ENCODE data around the gene ISG15. TPM values are rescaled to one million over a fixed set of nuclear protein-coding genes. Genes with fewer than 3 reads are reported as not detected.

Gene ISG15
- total and polyA plus RNA-seq, 7 donors: 2.9 to 22.1 (median 12.4) TPM

- Histone ChIP-seq H3K36me3 (ENCODE audit: insufficient read depth in 1 of 2, low read depth in 1 of 2) (no peaks in the 10 kb centered on the region), H3K27ac (peak within 1 kb of the TSS; percentile 93), H3K4me1 (peaks cover 40% of the 10 kb centered on the region), H3K27me3 (ENCODE audit: insufficient read depth in 3 of 3, low read length in 2 of 3) (no peaks in the 10 kb centered on the region), H3K4me3 (peak within 1 kb of the TSS; percentile 53), H3K9me3 (no peaks in the 10 kb centered on the region)
- peak; percentile 83 to 97 for DNase-seq
- intact Hi-C loops (cut with DNase I): loop anchor here in 1 of 2 donors (5.0 kb wide), 1 partner anchor 310 kb away; no protein-coding TSS in a partner anchor
- 20 to 29% (median 28%) methylated on average over 18 to 28 of the region's 28 CpGs for WGBS, 3 donors
- no peak for TF ChIP-seq CTCF (IDR thresholded peaks at IDR 0.05)
- ATAC-seq: peak; percentile 60 to 70 (median 69)
These were observed 31.2 kb upstream of the ISG15 start, which contains the start of gene PERM1 for GRCh38 chr1:981955-982558. PERM1 (minus strand) TSS chr1:982093; CDS start chr1:981029, 1,064 bp downstream.

GRCh38 chr1:982765-983436, 30.4 kb upstream of the ISG15 start:
- 33 to 48% (median 37%) methylated on average over 36 to 43 of the region's 43 CpGs for WGBS, 3 donors

GRCh38 chr1:983798-984475, 29.4 kb upstream of the ISG15 start:
- H3K36me3 ChIP-seq (ENCODE audit: insufficient read depth in 1 of 2, low read depth in 1 of 2): no peaks in the 10 kb centered on the region
- no peak overlapping the region for H3K27ac ChIP-seq
- TF ChIP-seq CTCF (IDR thresholded peaks at IDR 0.05): peak; percentile 93
- no peaks in the 10 kb centered on the region for H3K27me3 ChIP-seq (ENCODE audit: insufficient read depth in 3 of 3, low read length in 2 of 3)
- H3K4me1 ChIP-seq: peaks cover 32% of the 10 kb centered on the region
- intact Hi-C loops (cut with DNase I): loop anchor here (1.0 to 5.0 kb wide), 4 partner anchors 15 to 308 kb away; no protein-coding TSS in a partner anchor
- peak; percentile 55 to 81 for DNase-seq
- ATAC-seq: no peak
- 18 to 24% (median 23%) methylated on average over 23 to 29 of the region's 29 CpGs for WGBS, 3 donors
- no peaks in the 10 kb centered on the region for H3K9me3 ChIP-seq
- peak overlapping the region; percentile 49 for H3K4me3 ChIP-seq

More at GRCh38 chr1:982765-983436, 30.4 kb upstream of the ISG15 start:
- ATAC-seq (peak in 1 of 4 donors; percentile 7), DNase-seq (peak; percentile 30 to 60)
- Histone ChIP-seq H3K4me3 (peak overlapping the region; percentile 53), H3K36me3 (ENCODE audit: insufficient read depth in 1 of 2, low read depth in 1 of 2) (no peaks in the 10 kb centered on the region), H3K27ac (peak overlapping the region; percentile 93), H3K9me3 (no peaks in the 10 kb centered on the region), H3K27me3 (ENCODE audit: insufficient read depth in 3 of 3, low read length in 2 of 3) (no peaks in the 10 kb centered on the region), H3K4me1 (peaks cover 40% of the 10 kb centered on the region)
- no peak for TF ChIP-seq CTCF (IDR thresholded peaks at IDR 0.05)
- intact Hi-C loops (cut with DNase I): loop anchor here in 1 of 2 donors (5.0 kb wide), 1 partner anchor 309 kb away; no protein-coding TSS in a partner anchor

GRCh38 chr1:984476-984814, 28.9 kb upstream of the ISG15 start:
- ATAC-seq (no peak), DNase-seq (no peak)
- H3K4me1 ChIP-seq: peaks cover 27% of the 10 kb centered on the region
- H3K27ac ChIP-seq: no peak overlapping the region
- intact Hi-C loops (cut with DNase I): loop anchor here (1.0 to 5.0 kb wide), 4 partner anchors 14 to 308 kb away; no protein-coding TSS in a partner anchor
- H3K36me3 ChIP-seq (ENCODE audit: insufficient read depth in 1 of 2, low read depth in 1 of 2): no peaks in the 10 kb centered on the region
- TF ChIP-seq CTCF (IDR thresholded peaks at IDR 0.05): no peak
- peak overlapping the region; percentile 49 for H3K4me3 ChIP-seq
- no peaks in the 10 kb centered on the region for H3K9me3 ChIP-seq
- no peaks in the 10 kb centered on the region for H3K27me3 ChIP-seq (ENCODE audit: insufficient read depth in 3 of 3, low read length in 2 of 3)
- WGBS, 3 donors: 59 to 64% (median 59%) methylated on average over 12 of the region's 12 CpGs
